H1 (cell line): ENCODE measurements around the gene ENKUR. TPM values are rescaled to one million over a fixed set of nuclear protein-coding genes. Genes with fewer than 3 reads are reported as not detected.

Experiments
- CTCF ChIA-PET: fragments of 300-600 bp; sonication (Branson Sonifier 250); formaldehyde crosslinking; loops from one replicate; lab custom pipeline; 2021; ENCODE audit not compliant: partially characterized antibody; lab: Charles Lee
- POLR2A ChIA-PET: fragments of 300-600 bp; sonication (Branson Sonifier 250); formaldehyde crosslinking; loops from one replicate; lab custom pipeline; 2021; ENCODE audit warnings: inconsistent platforms; ENCODE audit not compliant: partially characterized antibody; lab: Charles Lee
- DNase-seq, 2 experiments: peaks; one replicate each; pipeline versions ENCODE4 v3.0.0 to v3.0.0-alpha.2; 2010 to 2022; ENCODE audit warnings: low spot score in 2 of 2, low read depth in 1 of 2, mixed read lengths in 1 of 2
- FAIRE-seq: peaks from 2 replicates; lab custom pipeline; 2011; peaks lifted over from hg19 to GRCh38; lab: Jason Lieb, UNC
- H2AFZ ChIP-seq: 2 replicates; pipeline ENCODE4 v1.8.1; 2012; ENCODE audit warnings: low read length, inconsistent platforms
- H2AK5ac ChIP-seq: 2 replicates; pipeline ENCODE4 v1.6.1; 2013; ENCODE audit warnings: low read depth, low read length
- H2BK120ac ChIP-seq: replicated peaks from 2 replicates; pipeline ENCODE3; 2013; ENCODE audit warnings: low read depth, low read length, inconsistent platforms
- H2BK12ac ChIP-seq: 2 replicates; pipeline ENCODE4 v1.6.1; 2013; ENCODE audit warnings: low read depth, low read length
- H2BK15ac ChIP-seq: 2 replicates; pipeline ENCODE4 v1.6.1; 2013; ENCODE audit warnings: low read length
- H2BK20ac ChIP-seq: 2 replicates; pipeline ENCODE4 v1.6.1; 2013; ENCODE audit warnings: low read length
- H2BK5ac ChIP-seq: 2 replicates; pipeline ENCODE4 v1.6.1; 2013; ENCODE audit warnings: low read depth, low read length
- H3K14ac ChIP-seq: 2 replicates; pipeline ENCODE4 v1.6.1; 2013; ENCODE audit warnings: inconsistent platforms; ENCODE audit not compliant: insufficient read length
- H3K18ac ChIP-seq: 2 replicates; pipeline ENCODE4 v1.6.1; 2013; ENCODE audit warnings: low read length; ENCODE audit errors: extremely low read depth
- H3K23ac ChIP-seq: 2 replicates; pipeline ENCODE4 v1.6.1; 2013; ENCODE audit warnings: inconsistent platforms; ENCODE audit not compliant: insufficient read length
- H3K23me2 ChIP-seq: 2 replicates; pipeline ENCODE4 v1.6.1; 2013; ENCODE audit warnings: low read depth, low read length
- H3K27ac ChIP-seq: 2 replicates; pipeline ENCODE4 v1.6.1; 2011; ENCODE audit warnings: low read depth, low read length, inconsistent platforms
- H3K27me3 ChIP-seq, 4 experiments: replicated peaks in 1 of 4; 1 replicate in 1 of 4; 2 replicates in 3 of 4; pipeline versions ENCODE4 v1.6.1 to v1.8.1; 2011 to 2013; ENCODE audit warnings: low read length in 3 of 4, mild to moderate bottlenecking in 3 of 4, inconsistent platforms in 2 of 4, mixed read lengths in 2 of 4, moderate library complexity in 1 of 4; ENCODE audit not compliant: control insufficient read depth in 3 of 4, insufficient read depth in 3 of 4; ENCODE audit errors: extremely low read depth in 1 of 4
- H3K36me3 ChIP-seq, 4 experiments: 2 replicates each; pipeline versions ENCODE4 v1.6.1 to v1.8.1; 2011 to 2013; ENCODE audit warnings: mild to moderate bottlenecking in 4 of 4, low read length in 3 of 4, moderate library complexity in 2 of 4, control low read depth in 1 of 4, inconsistent platforms in 1 of 4; ENCODE audit not compliant: insufficient read depth in 4 of 4, control insufficient read depth in 2 of 4
- H3K4ac ChIP-seq: replicated peaks from 2 replicates; pipeline ENCODE3; 2013; ENCODE audit warnings: low read length, low read depth, mixed read lengths, inconsistent platforms; ENCODE audit not compliant: insufficient read length
- H3K4me1 ChIP-seq, 4 experiments: replicated peaks in 1 of 4; 1 replicate in 1 of 4; 2 replicates in 3 of 4; pipeline versions ENCODE4 v1.6.1 to v1.8.1; 2011 to 2013; ENCODE audit warnings: low read length in 3 of 4, inconsistent platforms in 2 of 4, mixed read lengths in 1 of 4; ENCODE audit not compliant: insufficient read depth in 4 of 4, control insufficient read depth in 3 of 4
- H3K4me2 ChIP-seq, 2 experiments: 2 replicates each; pipeline versions ENCODE4 v1.6.1 to v1.8.1; 2011 to 2013; ENCODE audit warnings: low read depth in 2 of 2, low read length in 2 of 2, control low read depth in 1 of 2, inconsistent platforms in 1 of 2, mild to moderate bottlenecking in 1 of 2; ENCODE audit not compliant: insufficient read depth in 1 of 2
- H3K4me3 ChIP-seq, 4 experiments: fragments of 200-600, 300-600 bp in 1 of 4; sonication (generic), shearing (Covaris generic), sonication (Bioruptor Twin) in 1 of 4; 2 replicates each; pipeline versions ENCODE4 v1.5.1 to v1.8.1; 2011 to 2016; ENCODE audit warnings: low read length in 4 of 4, low read depth in 3 of 4, control low read depth in 2 of 4, inconsistent platforms in 2 of 4, mild to moderate bottlenecking in 2 of 4, mixed read lengths in 1 of 4, moderate library complexity in 1 of 4; ENCODE audit not compliant: insufficient read depth in 2 of 4; ENCODE audit errors: extremely low read depth in 1 of 4
- H3K56ac ChIP-seq: replicated peaks from 2 replicates; pipeline ENCODE3; 2013; ENCODE audit warnings: low read depth, mild to moderate bottlenecking, mixed read lengths, low read length, inconsistent platforms; ENCODE audit not compliant: insufficient read length
- H3K79me1 ChIP-seq: 2 replicates; pipeline ENCODE4 v1.6.1; 2013; ENCODE audit warnings: low read depth, low read length, control low read depth
- H3K79me2 ChIP-seq, 2 experiments: 2 replicates each; pipeline versions ENCODE4 v1.6.1 to v1.8.1; 2012 to 2013; ENCODE audit warnings: low read length in 2 of 2, mild to moderate bottlenecking in 2 of 2, inconsistent platforms in 1 of 2; ENCODE audit not compliant: insufficient read depth in 2 of 2, control insufficient read depth in 1 of 2
- H3K9ac ChIP-seq, 4 experiments: replicated peaks in 1 of 4; 1 replicate in 1 of 4; 2 replicates in 3 of 4; pipeline versions ENCODE4 v1.6.1 to v1.8.1; 2011 to 2013; ENCODE audit warnings: low read depth in 3 of 4, low read length in 3 of 4, control low read depth in 2 of 4, mild to moderate bottlenecking in 2 of 4, moderate library complexity in 2 of 4, inconsistent platforms in 1 of 4; ENCODE audit errors: extremely low read depth in 1 of 4
- H3K9me3 ChIP-seq, 2 experiments: 2 replicates each; pipeline versions ENCODE4 v1.6.1 to v1.8.1; 2012 to 2013; ENCODE audit warnings: mild to moderate bottlenecking in 2 of 2, moderate library complexity in 2 of 2, control low read depth in 1 of 2, inconsistent platforms in 1 of 2, low read depth in 1 of 2, low read length in 1 of 2, mixed read lengths in 1 of 2; ENCODE audit not compliant: insufficient read depth in 2 of 2
- H4K20me1 ChIP-seq, 2 experiments: replicated peaks in 1 of 2; 2 replicates each; pipeline versions ENCODE3 to v1.8.1; 2011 to 2013; ENCODE audit warnings: inconsistent platforms in 2 of 2, low read length in 2 of 2, mild to moderate bottlenecking in 1 of 2; ENCODE audit not compliant: insufficient read depth in 2 of 2, control insufficient read depth in 1 of 2
- H4K5ac ChIP-seq: 2 replicates; pipeline ENCODE4 v1.6.1; 2013; ENCODE audit warnings: low read length, low read depth, mixed read lengths, inconsistent platforms; ENCODE audit not compliant: insufficient read length
- H4K8ac ChIP-seq: 2 replicates; pipeline ENCODE4 v1.8.0; 2013; ENCODE audit warnings: mild to moderate bottlenecking, moderate library complexity, low read length, inconsistent platforms; ENCODE audit not compliant: insufficient read depth; ENCODE audit errors: extremely low read depth
- H4K91ac ChIP-seq: replicated peaks from 2 replicates; pipeline ENCODE3; 2013; ENCODE audit warnings: low read length, mixed read lengths, inconsistent platforms; ENCODE audit not compliant: insufficient read length
- EZH2 ChIP-seq: fragments of 200-600 bp; sonication (generic); IDR thresholded peaks from 2 replicates; pipeline ENCODE4 v1.7.1; 2012; ENCODE audit warnings: low read depth, mild to moderate bottlenecking, moderate library complexity, low read length, inconsistent platforms; ENCODE audit not compliant: severe bottlenecking
- FOSL1 ChIP-seq: IDR thresholded peaks from 2 replicates; pipeline ENCODE4 v1.6.1; 2011; ENCODE audit warnings: mild to moderate bottlenecking, low read depth, low read length, moderate library complexity; ENCODE audit not compliant: insufficient read depth
- GTF2F1 ChIP-seq: IDR thresholded peaks from 2 replicates; pipeline ENCODE4 v1.6.1; 2012; ENCODE audit warnings: low read depth, low read length, improper control_type of control experiment, borderline replicate concordance
- HDAC2 ChIP-seq, 2 experiments: fragments of 300-600 bp in 1 of 2; sonication (generic) in 1 of 2; IDR thresholded peaks; 2 replicates each; pipeline ENCODE4 v1.6.1; 2011 to 2012; ENCODE audit warnings: low read depth in 2 of 2, low read length in 2 of 2, mild to moderate bottlenecking in 2 of 2, moderate library complexity in 2 of 2, borderline replicate concordance in 1 of 2, inconsistent platforms in 1 of 2
- RNF2 ChIP-seq: fragments of 200-900, 300-1000 bp; sonication (generic); IDR thresholded peaks from 2 replicates; pipeline ENCODE4 v1.7.1; 2016; ENCODE audit warnings: borderline replicate concordance, low read depth, mild to moderate bottlenecking, antibody characterized with exemption, low read length; ENCODE audit not compliant: poor library complexity, severe bottlenecking; ENCODE audit errors: missing control alignments
- RXRA ChIP-seq: IDR thresholded peaks from 2 replicates; pipeline ENCODE4 v1.6.1; 2011; ENCODE audit warnings: low read depth, mild to moderate bottlenecking, low read length, moderate library complexity; ENCODE audit not compliant: insufficient read depth
- SIRT6 ChIP-seq: IDR thresholded peaks from one replicate; pipeline ENCODE4 v1.7.1; 2012; ENCODE audit warnings: low read length, inconsistent platforms
- SP4 ChIP-seq: IDR thresholded peaks from 2 replicates; pipeline ENCODE4 v1.6.1; 2012; ENCODE audit warnings: low read length, inconsistent platforms
- SRF ChIP-seq: IDR thresholded peaks from 2 replicates; pipeline ENCODE4 v1.6.1; 2011; ENCODE audit warnings: mild to moderate bottlenecking, low read depth, low read length, moderate library complexity
- TAF1 ChIP-seq: IDR thresholded peaks from 2 replicates; pipeline ENCODE4 v1.6.1; 2011; ENCODE audit warnings: mild to moderate bottlenecking, low read depth, low read length
- TAF7 ChIP-seq: optimal IDR thresholded peaks from 2 replicates; pipeline ENCODE3; 2011; ENCODE audit warnings: low read depth, mild to moderate bottlenecking, inconsistent platforms, low read length, moderate library complexity, borderline replicate concordance
- TEAD4 ChIP-seq: IDR thresholded peaks from 2 replicates; pipeline ENCODE4 v1.6.1; 2012; ENCODE audit warnings: low read depth, low read length, inconsistent platforms, mixed read lengths
- WGBS, 2 experiments: shearing (Covaris generic) in 1 of 2; methylation state at CpG; one replicate each; pipeline versions ENCODE4 v1.1.6 to v1.1.7; 2013 to 2015; ENCODE audit warnings: low lambda C conversion rate in 2 of 2, mixed read lengths in 2 of 2, inconsistent platforms in 1 of 2, low coverage in 1 of 2, missing lambda C conversion rate in 1 of 2; ENCODE audit not compliant: insufficient replicate concordance in 2 of 2, insufficient coverage in 1 of 2, insufficient read length in 1 of 2; ENCODE audit errors: extremely low coverage in 1 of 2, missing lambda C conversion rate in 1 of 2; 5-methylcytosine and 5-hydroxymethylcytosine counted together
- polyA plus RNA-seq, 7 experiments: library from polyadenylated mRNA; depleted of rRNA in 3 of 7; stranded (reverse) in 5 of 7; unstranded in 2 of 7; fragments of >200 nt in 5 of 7; fragments of 200-250 nt in 2 of 7; gene quantifications; 1 replicate in 5 of 7; 2 replicates in 1 of 7; 4 replicates in 1 of 7; pipeline versions ENCODE4 v1.2.1 to v1.2.3, GENCODE V29; 2011 to 2013; ENCODE audit warnings: missing spikeins in 2 of 7, mixed read lengths in 2 of 7
- total RNA-seq: library from RNA; stranded (reverse); fragmentation: NEBNext Ultra II Directional; extraction: Animal tissue kit (Norgen Biotek cat#: 25700); gene quantifications from 2 replicates; pipeline ENCODE4 v1.2.1, GENCODE V29; 2021

Gene ENKUR
- total and polyA plus RNA-seq, 2 of the 8 experiments (the other 6 are each of a cell fraction or from before 2014, with no cell fraction given), result not detected

GRCh38 chr10:24938525-24938924 is 77.4 kb downstream of the ENKUR start:
- Histone ChIP-seq H3K4me2 (no peak overlapping the region), H3K9ac (no peak overlapping the region), H2BK20ac (no peak overlapping the region), H3K4me3 (no peak overlapping the region), H3K23ac (no peak overlapping the region), H3K27me3 (no peaks in the 10 kb centered on the region), H4K20me1 (no peaks in the 10 kb centered on the region), H2BK12ac (no peak overlapping the region), H4K5ac (no peak overlapping the region), H3K18ac (no peak overlapping the region), H3K27ac (no peak overlapping the region), H3K79me2 (no peaks in the 10 kb centered on the region), H3K79me1 (no peaks in the 10 kb centered on the region), H2AFZ (no peak overlapping the region), H3K4me1 (no peaks in the 10 kb centered on the region), H2BK15ac (no peak overlapping the region), H3K14ac (no peak overlapping the region), H3K56ac (no peak overlapping the region), H2BK120ac (no peak overlapping the region), H2BK5ac (no peak overlapping the region), H2AK5ac (no peak overlapping the region), H3K4ac (no peak overlapping the region), H3K9me3 (no peaks in the 10 kb centered on the region), H4K8ac (no peak overlapping the region), H3K36me3 (no peaks in the 10 kb centered on the region), H4K91ac (no peak overlapping the region), H3K23me2 (no peaks in the 10 kb centered on the region)
- FAIRE-seq, result no peak
- ChIA-PET POLR2A (interaction anchor here (1.8 kb wide), 1 partner anchor 13 kb away, joined by 8 read pairs; the partner anchor contains the start of gene PRTFDC1), CTCF (interaction anchor here (2.4 kb wide), 1 partner anchor 32 kb away, joined by 9 read pairs; no protein-coding TSS in a partner anchor)
- DNase-seq, result no peak
- 85% methylated on average over 2 of the region's 2 CpGs; no CpG with 5 or more reads in 1 of the 2 experiments for WGBS, 2 experiments
- TF ChIP-seq TEAD4 (no peak), RNF2 (no peak), HDAC2 (IDR thresholded peaks at IDR 0.05; ENCODE audit: borderline replicate concordance in 1 of 2, low read depth in 2 of 2, low read length in 2 of 2) (no peak), GTF2F1 (no peak), TAF7 (no peak), SIRT6 (no peak), SRF (no peak), SP4 (no peak), TAF1 (no peak), EZH2 (no peak), RXRA (no peak), FOSL1 (no peak)
